ENCODE results near the gene MKX. TPM values are rescaled to one million over a fixed set of nuclear protein-coding genes. Genes with fewer than 3 reads are reported as not detected.

The MKX gene
- total RNA-seq, result 10 to 100 TPM; 27.0 to 31.1 TPM
- long read RNA-seq, donor 1, transcript MKX-202 (7 exons, 3,638 nt), result major isoform, 11 of 29 reads
- long read RNA-seq, donor 1, partial matches to known transcripts, result 7 of 29 reads
- long read RNA-seq, donor 1, other reads (novel, unspliced or antisense), result 11 of 29 reads
- long read RNA-seq, donor 2, partial matches to known transcripts, result 2 of 8 reads
- long read RNA-seq, donor 2, other reads (novel, unspliced or antisense), result 5 of 8 reads

- peak; percentile 94 for DNase-seq (ENCODE audit: low spot score)
- intact Hi-C loops (cut with DNase I), result loop anchor here (10.0 kb wide), 2 partner anchors 429 to 649 kb away; no protein-coding TSS in a partner anchor
Measured at GRCh38 chr10:27745732-27746396, at the start of gene MKX. MKX (minus strand) TSS chr10:27745819; CDS start chr10:27743415, 2,404 bp downstream.

GRCh38 chr10:27794157-27794556, 48.5 kb upstream of the MKX start:
- no peak for DNase-seq (ENCODE audit: low spot score)
- intact Hi-C loops (cut with DNase I), result no loop called here

GRCh38 chr10:27792216-27792615, 46.6 kb upstream of the MKX start:
- intact Hi-C loops (cut with DNase I), result no loop called here
- DNase-seq (ENCODE audit: low spot score), result no peak

- DNase-seq (ENCODE audit: low spot score), result no peak
- intact Hi-C loops (cut with DNase I), result no loop called here
Measured at GRCh38 chr10:27784272-27784671, 38.7 kb upstream of the MKX start.

- peak; percentile 67 for DNase-seq (ENCODE audit: low spot score)
- intact Hi-C loops (cut with DNase I), result no loop called here
Measured at GRCh38 chr10:27783660-27784059, 38.0 kb upstream of the MKX start.

GRCh38 chr10:27779462-27780015, 33.9 kb upstream of the MKX start:
- DNase-seq (ENCODE audit: low spot score), result no peak
- intact Hi-C loops (cut with DNase I), result no loop called here

- no peak for DNase-seq (ENCODE audit: low spot score)
- intact Hi-C loops (cut with DNase I), result no loop called here
Measured at GRCh38 chr10:27774831-27775230, 29.2 kb upstream of the MKX start.

GRCh38 chr10:27771231-27771630, 25.6 kb upstream of the MKX start:
- no peak for DNase-seq (ENCODE audit: low spot score)
- intact Hi-C loops (cut with DNase I), result no loop called here

- intact Hi-C loops (cut with DNase I), result no loop called here
- DNase-seq (ENCODE audit: low spot score), result no peak
Measured at GRCh38 chr10:27770181-27770580, 24.6 kb upstream of the MKX start.

- intact Hi-C loops (cut with DNase I), result no loop called here
- DNase-seq (ENCODE audit: low spot score), result no peak
Measured at GRCh38 chr10:27760867-27761266, 15.2 kb upstream of the MKX start.

- intact Hi-C loops (cut with DNase I), result no loop called here
- no peak for DNase-seq (ENCODE audit: low spot score)
Measured at GRCh38 chr10:27759483-27760272, 14.1 kb upstream of the MKX start.

GRCh38 chr10:27752673-27753237, 7.1 kb upstream of the MKX start:
- no peak for DNase-seq (ENCODE audit: low spot score)
- intact Hi-C loops (cut with DNase I), result no loop called here

GRCh38 chr10:27748601-27749000, 3.0 kb upstream of the MKX start:
- no peak for DNase-seq (ENCODE audit: low spot score)
- intact Hi-C loops (cut with DNase I), result loop anchor here (10.0 kb wide), 2 partner anchors 426 to 646 kb away; no protein-coding TSS in a partner anchor

GRCh38 chr10:27747096-27747451, 1.5 kb upstream of the MKX start:
- intact Hi-C loops (cut with DNase I), result loop anchor here (10.0 kb wide), 2 partner anchors 428 to 648 kb away; no protein-coding TSS in a partner anchor
- DNase-seq (ENCODE audit: low spot score), result no peak

- DNase-seq (ENCODE audit: low spot score), result no peak
Measured at GRCh38 chr10:27746397-27747095, 927 bp upstream of the MKX start.

GRCh38 chr10:27744802-27745731, 552 bp downstream of the MKX start:
- intact Hi-C loops (cut with DNase I), result loop anchor here (5.0 to 10.0 kb wide), 4 partner anchors 430 to 650 kb away; no protein-coding TSS in a partner anchor
- peak; percentile 85 for DNase-seq (ENCODE audit: low spot score)

More at GRCh38 chr10:27746397-27747095, 927 bp upstream of the MKX start:
- intact Hi-C loops (cut with DNase I), result loop anchor here (10.0 kb wide), 2 partner anchors 428 to 648 kb away; no protein-coding TSS in a partner anchor

GRCh38 chr10:27743877-27744801, 1.5 kb downstream of the MKX start:
- intact Hi-C loops (cut with DNase I), result loop anchor here (1.0 to 10.0 kb wide), 5 partner anchors 45 to 651 kb away; no protein-coding TSS in a partner anchor
- DNase-seq (ENCODE audit: low spot score), result peak; percentile 87
